ENCODE results near the gene MAPK13.

MAPK13 gene

DNA sequence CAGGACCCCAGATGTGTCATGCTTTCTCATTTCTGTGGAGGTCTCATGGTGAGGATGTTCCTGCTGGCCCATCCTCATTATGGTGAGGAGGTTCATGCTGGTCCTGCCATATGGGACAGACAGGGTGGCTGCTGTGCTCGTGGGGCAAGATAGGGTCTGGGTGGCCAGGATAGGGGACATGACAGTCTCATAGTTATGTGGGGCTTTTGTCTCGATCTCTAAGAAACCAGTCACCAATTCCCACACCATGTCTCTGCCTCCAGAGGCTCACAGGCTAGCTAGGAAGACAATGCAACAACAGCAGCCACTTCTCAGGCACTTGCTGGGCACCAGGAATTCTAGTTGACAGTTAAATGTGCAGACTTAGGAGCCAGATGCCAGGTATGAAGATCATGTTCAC lies 4.2 kb upstream of the MAPK13 start:
- TF ChIP-seq EP300 (IDR thresholded peaks at IDR 0.05; ENCODE audit: borderline replicate concordance) (no peak), CEBPB (IDR thresholded peaks at IDR 0.05) (no peak), EGR1 (IDR thresholded peaks at IDR 0.05) (no peak), RAD21 (IDR thresholded peaks at IDR 0.05; ENCODE audit: low read depth) (no peak), TEAD4 (IDR thresholded peaks at IDR 0.05) (no peak), TAF1 (IDR thresholded peaks at IDR 0.05; ENCODE audit: low read depth) (no peak), YY1 (IDR thresholded peaks at IDR 0.05; ENCODE audit: low read depth) (no peak), NFIC (IDR thresholded peaks at IDR 0.05) (no peak), ZBTB7A (IDR thresholded peaks at IDR 0.05; ENCODE audit: low read depth) (no peak), FOXM1 (IDR thresholded peaks at IDR 0.05; ENCODE audit: borderline replicate concordance, low read depth) (no peak)
- TF ChIP-seq, protein P1, sequence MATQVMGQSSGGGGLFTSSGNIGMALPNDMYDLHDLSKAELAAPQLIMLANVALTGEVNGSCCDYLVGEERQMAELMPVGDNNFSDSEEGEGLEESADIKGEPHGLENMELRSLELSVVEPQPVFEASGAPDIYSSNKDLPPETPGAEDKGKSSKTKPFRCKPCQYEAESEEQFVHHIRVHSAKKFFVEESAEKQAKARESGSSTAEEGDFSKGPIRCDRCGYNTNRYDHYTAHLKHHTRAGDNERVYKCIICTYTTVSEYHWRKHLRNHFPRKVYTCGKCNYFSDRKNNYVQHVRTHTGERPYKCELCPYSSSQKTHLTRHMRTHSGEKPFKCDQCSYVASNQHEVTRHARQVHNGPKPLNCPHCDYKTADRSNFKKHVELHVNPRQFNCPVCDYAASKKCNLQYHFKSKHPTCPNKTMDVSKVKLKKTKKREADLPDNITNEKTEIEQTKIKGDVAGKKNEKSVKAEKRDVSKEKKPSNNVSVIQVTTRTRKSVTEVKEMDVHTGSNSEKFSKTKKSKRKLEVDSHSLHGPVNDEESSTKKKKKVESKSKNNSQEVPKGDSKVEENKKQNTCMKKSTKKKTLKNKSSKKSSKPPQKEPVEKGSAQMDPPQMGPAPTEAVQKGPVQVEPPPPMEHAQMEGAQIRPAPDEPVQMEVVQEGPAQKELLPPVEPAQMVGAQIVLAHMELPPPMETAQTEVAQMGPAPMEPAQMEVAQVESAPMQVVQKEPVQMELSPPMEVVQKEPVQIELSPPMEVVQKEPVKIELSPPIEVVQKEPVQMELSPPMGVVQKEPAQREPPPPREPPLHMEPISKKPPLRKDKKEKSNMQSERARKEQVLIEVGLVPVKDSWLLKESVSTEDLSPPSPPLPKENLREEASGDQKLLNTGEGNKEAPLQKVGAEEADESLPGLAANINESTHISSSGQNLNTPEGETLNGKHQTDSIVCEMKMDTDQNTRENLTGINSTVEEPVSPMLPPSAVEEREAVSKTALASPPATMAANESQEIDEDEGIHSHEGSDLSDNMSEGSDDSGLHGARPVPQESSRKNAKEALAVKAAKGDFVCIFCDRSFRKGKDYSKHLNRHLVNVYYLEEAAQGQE (IDR thresholded peaks at IDR 0.05; ENCODE audit: low read depth), result no peak
- TF ChIP-seq, protein P2, sequence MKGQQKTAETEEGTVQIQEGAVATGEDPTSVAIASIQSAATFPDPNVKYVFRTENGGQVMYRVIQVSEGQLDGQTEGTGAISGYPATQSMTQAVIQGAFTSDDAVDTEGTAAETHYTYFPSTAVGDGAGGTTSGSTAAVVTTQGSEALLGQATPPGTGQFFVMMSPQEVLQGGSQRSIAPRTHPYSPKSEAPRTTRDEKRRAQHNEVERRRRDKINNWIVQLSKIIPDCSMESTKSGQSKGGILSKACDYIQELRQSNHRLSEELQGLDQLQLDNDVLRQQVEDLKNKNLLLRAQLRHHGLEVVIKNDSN (IDR thresholded peaks at IDR 0.05), result no peak
- TF ChIP-seq, protein P3, sequence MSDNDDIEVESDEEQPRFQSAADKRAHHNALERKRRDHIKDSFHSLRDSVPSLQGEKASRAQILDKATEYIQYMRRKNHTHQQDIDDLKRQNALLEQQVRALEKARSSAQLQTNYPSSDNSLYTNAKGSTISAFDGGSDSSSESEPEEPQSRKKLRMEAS (IDR thresholded peaks at IDR 0.05), result no peak

DNA sequence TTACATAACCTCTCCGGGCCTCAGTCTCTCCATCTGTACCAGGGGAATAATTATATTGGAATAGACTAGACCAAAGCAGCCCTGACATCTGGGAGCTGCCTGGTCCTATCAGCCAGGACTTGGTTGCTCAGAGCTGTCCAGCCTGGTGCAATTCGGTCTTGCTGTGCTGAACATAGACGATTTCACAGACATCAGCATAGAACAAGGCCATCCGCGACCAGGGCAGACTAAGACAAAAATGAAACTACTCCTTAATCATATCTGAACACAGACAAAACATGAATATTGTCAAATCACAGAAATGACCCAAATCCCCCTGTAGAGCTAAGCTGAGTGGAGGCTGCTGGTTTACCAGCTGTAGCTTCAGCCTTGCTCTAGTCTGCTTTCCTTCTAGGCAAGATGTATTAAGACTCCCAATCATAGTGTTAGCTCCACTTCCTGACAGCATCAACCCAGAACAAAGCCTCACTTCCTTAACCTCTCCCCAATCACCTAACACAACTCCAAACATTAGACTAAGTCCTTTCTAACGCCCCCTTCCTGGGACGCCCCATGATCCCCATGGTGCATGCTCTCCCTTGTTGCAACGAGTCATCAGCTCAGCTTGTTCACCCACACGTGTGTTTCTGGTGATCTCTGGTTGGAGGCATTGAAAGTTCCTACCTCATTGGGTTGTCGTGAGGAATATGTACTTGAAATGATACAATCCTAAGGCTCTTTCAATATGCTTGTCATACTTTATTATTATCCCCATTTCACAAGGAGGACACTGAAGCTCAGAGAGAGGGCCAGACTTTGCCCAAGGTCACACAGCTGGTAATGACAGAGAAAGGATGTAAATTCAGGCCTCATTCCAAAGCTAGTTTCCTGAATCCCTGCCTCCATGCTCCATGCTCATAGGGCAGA lies 3.5 kb upstream of the MAPK13 start:
- TF ChIP-seq CREB1 (IDR thresholded peaks at IDR 0.05; ENCODE audit: low read depth) (no peak), YY1 (IDR thresholded peaks at IDR 0.05; ENCODE audit: low read depth) (no peak), EGR1 (IDR thresholded peaks at IDR 0.05) (no peak), NFIC (IDR thresholded peaks at IDR 0.05) (no peak)
- TF ChIP-seq, protein P1 (IDR thresholded peaks at IDR 0.05; ENCODE audit: low read depth), result no peak
- TF ChIP-seq, protein P3 (IDR thresholded peaks at IDR 0.05), result no peak

DNA sequence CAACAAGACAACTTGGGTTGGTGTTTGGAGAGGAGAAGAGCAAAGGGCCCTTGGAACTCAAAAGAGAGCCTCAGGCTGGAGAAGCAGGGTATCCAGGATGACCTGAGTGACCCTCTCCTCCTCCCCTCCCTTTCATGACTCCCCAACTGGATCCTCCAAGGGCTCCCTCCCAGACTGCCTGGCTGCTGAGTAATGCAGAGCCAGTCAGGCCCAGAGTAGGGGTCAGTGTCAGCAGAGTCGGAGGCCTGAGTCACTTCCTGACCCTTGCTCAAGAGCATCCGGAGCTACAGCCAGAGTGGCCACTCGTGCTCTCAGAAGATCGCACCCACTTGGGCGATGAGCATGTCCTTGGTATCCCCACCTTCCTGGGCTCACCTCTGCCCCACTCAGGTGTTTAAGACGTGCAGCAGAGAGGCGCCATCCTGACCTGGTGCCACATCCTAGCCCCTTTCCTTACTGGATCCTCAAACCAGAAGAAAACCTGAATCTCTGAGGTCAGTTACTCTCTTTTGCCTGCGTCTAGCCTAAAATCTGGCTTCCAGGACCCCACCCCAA lies 2.8 kb upstream of the MAPK13 start:
- TF ChIP-seq TAF1 (IDR thresholded peaks at IDR 0.05; ENCODE audit: low read depth) (no peak), NFIC (IDR thresholded peaks at IDR 0.05) (no peak), FOXM1 (IDR thresholded peaks at IDR 0.05; ENCODE audit: borderline replicate concordance, low read depth) (no peak), TEAD4 (IDR thresholded peaks at IDR 0.05) (no peak), CEBPB (IDR thresholded peaks at IDR 0.05) (no peak), EP300 (IDR thresholded peaks at IDR 0.05; ENCODE audit: borderline replicate concordance) (no peak), TCF12 (IDR thresholded peaks at IDR 0.05; ENCODE audit: low read depth) (no peak), YY1 (IDR thresholded peaks at IDR 0.05; ENCODE audit: low read depth) (no peak), ZBTB7A (IDR thresholded peaks at IDR 0.05; ENCODE audit: low read depth) (no peak), EGR1 (IDR thresholded peaks at IDR 0.05) (no peak), CREB1 (IDR thresholded peaks at IDR 0.05; ENCODE audit: low read depth) (no peak), RAD21 (IDR thresholded peaks at IDR 0.05; ENCODE audit: low read depth) (no peak)
- TF ChIP-seq, protein P3 (IDR thresholded peaks at IDR 0.05), result no peak
- TF ChIP-seq, protein P2 (IDR thresholded peaks at IDR 0.05), result no peak
- TF ChIP-seq, protein P1 (IDR thresholded peaks at IDR 0.05; ENCODE audit: low read depth), result no peak

DNA sequence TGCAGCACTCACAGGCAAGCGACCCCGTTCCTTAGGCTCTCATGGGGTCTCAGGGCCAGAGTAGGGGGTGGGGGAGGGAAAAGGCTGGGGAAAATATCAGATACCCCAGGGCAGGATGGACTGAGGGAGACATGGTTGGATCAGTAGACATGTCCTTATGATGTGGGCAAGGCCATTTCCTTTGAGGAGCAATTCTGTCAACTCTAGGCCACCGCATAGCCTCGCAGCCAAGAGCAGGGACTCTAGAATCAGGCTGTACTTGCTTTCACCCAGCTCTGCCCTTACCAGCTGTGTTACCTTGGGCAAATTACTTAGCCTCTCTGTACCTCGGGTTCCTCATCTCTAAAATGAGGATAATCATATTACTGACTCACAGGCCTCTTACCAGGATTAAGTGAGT lies 2.2 kb upstream of the MAPK13 start:
- TF ChIP-seq, protein P1 (IDR thresholded peaks at IDR 0.05; ENCODE audit: low read depth), result no peak
